C4-2B (cell line): ENCODE data around the gene DLGAP1.
"Not testable (repeated sequence)": the region's sequence is repeated elsewhere in the genome, so short reads cannot be mapped to it uniquely, and the experiment has no call there.

ENCODE experiments used
- H3K27ac ChIP-seq: fragments of 450-650 bp; 2 replicates; pipeline ENCODE4 v1.5.1; 2017
- CTCF ChIP-seq: fragments of 450-650 bp; conservative IDR thresholded peaks from 2 replicates; pipeline ENCODE4 v1.5.1; 2017; ENCODE audit warnings: mild to moderate bottlenecking
- ZFX ChIP-seq: fragments of 450-650 bp; IDR thresholded peaks from 2 replicates; pipeline ENCODE4 v1.6.1; 2017

The DLGAP1 gene

GRCh38 chr18:3652380-3653262, 802.5 kb downstream of the DLGAP1 start:
- H3K27ac ChIP-seq = no peak overlapping the region
- TF ChIP-seq CTCF = no peak
- no peak for TF ChIP-seq ZFX

GRCh38 chr18:3651266-3651665, 803.8 kb downstream of the DLGAP1 start:
- no peak for TF ChIP-seq CTCF
- TF ChIP-seq ZFX = no peak
- H3K27ac ChIP-seq = no peak overlapping the region

GRCh38 chr18:3650521-3651042, 804.5 kb downstream of the DLGAP1 start:
- H3K27ac ChIP-seq = not testable (repeated sequence)

- TF ChIP-seq ZFX = no peak
- no peak for TF ChIP-seq CTCF
- H3K27ac ChIP-seq = no peak overlapping the region
Observed at GRCh38 chr18:3649633-3650426, 805.3 kb downstream of the DLGAP1 start.

- no peak overlapping the region for H3K27ac ChIP-seq
- TF ChIP-seq ZFX = no peak
- TF ChIP-seq CTCF = no peak
Observed at GRCh38 chr18:3649135-3649632, 805.9 kb downstream of the DLGAP1 start.

GRCh38 chr18:3648641-3649040, 806.5 kb downstream of the DLGAP1 start:
- TF ChIP-seq CTCF (no peak), ZFX (no peak)
- H3K27ac ChIP-seq = no peak overlapping the region

- TF ChIP-seq CTCF = no peak
- TF ChIP-seq ZFX = no peak
- no peak overlapping the region for H3K27ac ChIP-seq
Observed at GRCh38 chr18:3648200-3648599, 806.9 kb downstream of the DLGAP1 start.
